ENCODE results near the gene PANK1. TPM values are rescaled to one million over a fixed set of nuclear protein-coding genes. Genes with fewer than 3 reads are reported as not detected.

Gene PANK1
- total RNA-seq, 1 donor from 2014 or later, result 38.0 TPM

GRCh38 chr10:89670926-89671325 is 25.9 kb upstream of the PANK1 start:
- Histone ChIP-seq H3K27ac (no peak overlapping the region), H3K4me3 (no peak overlapping the region), H4K20me1 (ENCODE audit: low read depth) (no peaks in the 10 kb centered on the region), H3K4me2 (no peak overlapping the region), H3K36me3 (no peaks in the 10 kb centered on the region), H3K27me3 (no peaks in the 10 kb centered on the region), H3K9me3 (ENCODE audit: low read depth) (no peaks in the 10 kb centered on the region), H2AFZ (replicated peaks) (no peak overlapping the region), H3K79me2 (ENCODE audit: low read depth) (no peaks in the 10 kb centered on the region), H3K9ac (no peak overlapping the region), H3F3A (ENCODE audit: low read depth) (no peaks in the 10 kb centered on the region), H3K4me1 (peaks cover 13% of the 10 kb centered on the region)
- Mint-ChIP-seq H3K36me3 (peaks cover 1% of the 10 kb centered on the region), H3K27ac (no peak overlapping the region), H3K27me3 (ENCODE audit: insufficient read depth, low read depth) (no peaks in the 10 kb centered on the region), H3K9me3 (no peaks in the 10 kb centered on the region), H3K4me3 (no peak overlapping the region), H3K4me1 (peaks cover 6% of the 10 kb centered on the region)
- no peak for TF ChIP-seq CTCF (IDR thresholded peaks at IDR 0.05)
- no peak for TF ChIP-seq EZH2phosphoT487 (IDR thresholded peaks at IDR 0.05)
- TF ChIP-seq EZH2 (IDR thresholded peaks at IDR 0.05), result no peak
- no peak for DNase-seq (ENCODE audit: low spot score)

GRCh38 chr10:89669985-89670384 is 24.9 kb upstream of the PANK1 start:
- Histone ChIP-seq H3K27ac (no peak overlapping the region), H3K4me1 (peaks cover 6% of the 10 kb centered on the region), H3K4me3 (no peak overlapping the region), H3K36me3 (no peaks in the 10 kb centered on the region), H3K4me2 (no peak overlapping the region), H2AFZ (replicated peaks) (no peak overlapping the region), H3K27me3 (no peaks in the 10 kb centered on the region), H3K9ac (no peak overlapping the region), H3K79me2 (ENCODE audit: low read depth) (no peaks in the 10 kb centered on the region), H3F3A (ENCODE audit: low read depth) (no peaks in the 10 kb centered on the region), H4K20me1 (ENCODE audit: low read depth) (no peaks in the 10 kb centered on the region), H3K9me3 (ENCODE audit: low read depth) (no peaks in the 10 kb centered on the region)
- TF ChIP-seq EZH2 (IDR thresholded peaks at IDR 0.05), result no peak
- no peak for TF ChIP-seq EZH2phosphoT487 (IDR thresholded peaks at IDR 0.05)
- TF ChIP-seq CTCF (IDR thresholded peaks at IDR 0.05), result no peak
- no peaks in the 10 kb centered on the region for H3K9me3 Mint-ChIP-seq
- peaks cover 7% of the 10 kb centered on the region for H3K4me1 Mint-ChIP-seq
- no peaks in the 10 kb centered on the region for H3K27me3 Mint-ChIP-seq (ENCODE audit: insufficient read depth, low read depth)
- DNase-seq (ENCODE audit: low spot score), result no peak
- peaks cover 1% of the 10 kb centered on the region for H3K36me3 Mint-ChIP-seq
- H3K4me3 Mint-ChIP-seq, result no peak overlapping the region
- no peak overlapping the region for H3K27ac Mint-ChIP-seq

- H3K9ac ChIP-seq, result no peak overlapping the region
- no peak for TF ChIP-seq EZH2 (IDR thresholded peaks at IDR 0.05)
- TF ChIP-seq CTCF (IDR thresholded peaks at IDR 0.05), result no peak
- no peak for TF ChIP-seq EZH2phosphoT487 (IDR thresholded peaks at IDR 0.05)
- Mint-ChIP-seq H3K27ac (no peak overlapping the region), H3K36me3 (peaks cover 1% of the 10 kb centered on the region), H3K4me3 (no peak overlapping the region), H3K27me3 (ENCODE audit: insufficient read depth, low read depth) (no peaks in the 10 kb centered on the region), H3K9me3 (no peaks in the 10 kb centered on the region), H3K4me1 (peaks cover 5% of the 10 kb centered on the region)
- H3F3A ChIP-seq (ENCODE audit: low read depth), result no peaks in the 10 kb centered on the region
- H3K9me3 ChIP-seq (ENCODE audit: low read depth), result no peaks in the 10 kb centered on the region
- peaks cover 8% of the 10 kb centered on the region for H3K4me1 ChIP-seq
- no peak overlapping the region for H3K27ac ChIP-seq
- no peak overlapping the region for H3K4me2 ChIP-seq
- H3K4me3 ChIP-seq, result no peak overlapping the region
- H4K20me1 ChIP-seq (ENCODE audit: low read depth), result no peaks in the 10 kb centered on the region
- no peaks in the 10 kb centered on the region for H3K27me3 ChIP-seq
- H3K36me3 ChIP-seq, result no peaks in the 10 kb centered on the region
- H2AFZ ChIP-seq (replicated peaks), result no peak overlapping the region
- DNase-seq (ENCODE audit: low spot score), result no peak
- no peaks in the 10 kb centered on the region for H3K79me2 ChIP-seq (ENCODE audit: low read depth)
Observed at GRCh38 chr10:89668386-89669071, 23.5 kb upstream of the PANK1 start.
